ENCODE measurements around the gene MDGA2.
"Not testable (repeated sequence)": the region's sequence is repeated elsewhere in the genome, so short reads cannot be mapped to it uniquely, and the experiment has no call there.

The MDGA2 gene

DNA sequence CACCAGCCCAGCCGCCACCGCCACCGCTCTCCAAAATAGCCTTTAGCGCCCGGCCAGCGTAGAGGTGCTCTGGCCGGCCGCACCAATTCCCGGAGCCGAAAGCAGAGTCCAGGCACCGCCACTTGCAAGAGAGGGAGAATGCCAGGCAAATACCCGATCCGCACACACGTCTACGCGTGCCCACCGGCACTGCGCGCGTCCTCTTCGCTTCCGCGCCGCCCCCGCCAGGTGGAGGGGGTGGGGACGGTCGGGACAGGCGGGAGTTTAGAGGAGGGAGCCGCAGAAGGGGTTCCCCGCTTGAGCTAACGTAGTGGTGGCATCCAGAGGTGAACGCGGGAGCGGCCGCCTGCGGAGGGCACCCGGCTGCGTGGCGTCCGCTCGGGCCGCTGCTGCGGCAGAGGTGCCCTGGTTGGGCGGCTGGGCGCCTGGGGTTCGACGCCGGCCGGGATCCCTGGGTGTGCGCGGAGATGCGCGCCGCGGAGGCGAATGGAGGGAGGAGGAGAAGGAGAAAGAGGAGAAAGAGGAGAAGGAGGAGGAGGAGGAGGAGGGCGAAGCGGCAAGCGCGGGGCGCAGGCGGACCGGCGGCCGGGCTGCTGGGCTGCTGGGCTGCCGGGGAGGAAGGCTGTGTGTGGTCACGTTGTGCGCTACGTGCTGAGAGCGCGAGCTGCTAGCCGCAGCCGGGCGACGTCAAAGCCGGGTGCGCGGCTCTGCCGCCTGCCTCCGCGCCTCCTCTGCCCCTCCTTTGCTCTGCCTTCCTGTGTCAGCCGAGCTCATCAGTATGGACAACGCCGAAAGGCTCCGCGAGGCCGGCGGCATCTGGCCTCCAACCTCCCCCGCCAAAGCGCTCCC is at the start of gene MDGA2:
Gene MDGA2 (minus strand): TSS at position 140 of the 849 bp plus-strand sequence.
- no peak for DNase-seq

DNA sequence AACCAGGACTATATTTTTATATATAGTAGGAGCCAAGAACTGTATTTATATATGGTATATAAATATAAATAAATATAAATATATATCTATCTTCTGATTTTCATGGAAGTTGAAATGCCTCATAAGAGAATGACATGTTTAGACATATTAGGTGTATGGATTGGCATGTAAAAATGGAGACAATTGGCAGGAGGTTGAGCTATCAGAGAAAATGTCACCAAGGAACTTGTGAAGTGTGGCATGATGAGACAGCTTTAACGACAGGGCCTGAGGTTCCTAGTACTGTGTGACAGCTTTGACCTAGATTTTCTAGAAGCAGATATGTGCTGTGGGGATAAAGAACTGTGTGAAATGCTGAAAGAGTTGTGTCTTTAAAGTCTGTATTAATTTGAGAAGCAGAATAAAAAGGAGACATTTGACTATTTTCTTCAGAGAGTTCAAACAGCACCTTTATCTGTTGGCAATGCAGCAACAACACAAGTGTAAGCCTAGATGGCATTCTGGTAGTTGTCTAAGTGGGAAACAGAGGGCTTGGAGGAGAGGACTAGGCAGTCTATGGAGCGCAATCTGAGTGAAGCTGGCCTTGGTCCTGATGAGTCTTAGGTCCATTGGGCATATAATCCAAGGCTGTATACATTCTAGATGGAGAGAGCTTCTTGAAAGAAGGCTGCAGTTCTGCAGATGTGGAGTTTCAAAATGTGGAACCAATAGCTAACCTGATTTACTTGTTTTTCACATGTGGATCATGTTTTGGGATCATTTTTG is 47.7 kb upstream of the MDGA2 start:
- no peak for DNase-seq

DNA sequence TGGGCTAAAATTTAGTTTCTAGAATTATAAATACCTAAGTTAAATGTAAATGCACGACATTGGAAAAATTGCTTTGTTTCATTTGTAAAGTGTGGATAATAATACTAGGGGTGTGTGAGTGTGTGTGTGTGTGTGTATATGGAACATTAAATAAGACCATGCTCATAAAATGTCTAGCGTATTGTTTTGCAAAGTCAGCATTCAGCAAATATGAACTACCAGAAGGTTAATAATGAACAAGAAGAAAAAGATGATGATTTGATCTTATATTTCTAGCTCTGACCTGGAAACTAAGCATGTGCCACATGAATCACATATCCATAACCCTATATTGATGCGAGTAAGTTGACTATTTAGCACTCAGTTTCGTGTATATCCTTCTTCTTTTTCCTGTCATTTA is 44.9 kb upstream of the MDGA2 start:
- DNase-seq, result no peak

DNA sequence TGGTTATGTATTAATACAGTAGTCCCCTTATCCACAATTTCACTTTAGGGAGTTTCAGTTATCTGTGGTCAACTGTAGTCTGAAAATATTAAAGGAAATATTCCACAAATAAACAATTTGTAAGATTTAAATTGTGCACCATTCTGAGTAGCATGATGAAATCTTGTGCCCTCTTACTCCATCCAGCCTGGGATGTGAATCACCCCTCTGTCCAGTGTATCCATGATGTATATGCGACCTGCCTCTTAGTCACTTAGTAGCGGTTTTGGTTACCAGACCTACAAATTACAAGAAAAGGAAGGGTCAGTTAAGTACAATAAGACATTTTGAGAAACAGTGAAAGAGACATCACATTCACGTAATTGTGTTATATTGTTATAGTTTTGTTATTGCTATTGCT is 39.9 kb upstream of the MDGA2 start:
- no peak for DNase-seq

DNA sequence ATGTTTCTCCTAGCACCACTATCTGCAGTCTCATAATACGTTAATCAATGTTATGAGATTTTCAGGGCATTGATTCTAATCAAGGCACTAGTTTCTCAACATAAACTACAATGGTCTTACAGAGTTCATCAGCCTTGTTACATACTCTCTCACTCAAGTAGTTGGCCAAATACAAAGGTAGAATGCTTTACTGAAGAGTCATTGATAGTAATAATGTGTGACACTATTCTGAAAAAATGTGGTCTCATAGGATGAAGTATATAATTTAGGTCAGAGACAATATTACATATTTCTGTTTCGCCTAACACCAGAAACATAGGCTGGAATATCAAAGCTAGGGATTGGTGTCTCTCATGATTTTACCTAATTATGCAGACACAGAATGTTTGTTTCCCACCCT is 35.2 kb upstream of the MDGA2 start:
- no peak for DNase-seq

DNA sequence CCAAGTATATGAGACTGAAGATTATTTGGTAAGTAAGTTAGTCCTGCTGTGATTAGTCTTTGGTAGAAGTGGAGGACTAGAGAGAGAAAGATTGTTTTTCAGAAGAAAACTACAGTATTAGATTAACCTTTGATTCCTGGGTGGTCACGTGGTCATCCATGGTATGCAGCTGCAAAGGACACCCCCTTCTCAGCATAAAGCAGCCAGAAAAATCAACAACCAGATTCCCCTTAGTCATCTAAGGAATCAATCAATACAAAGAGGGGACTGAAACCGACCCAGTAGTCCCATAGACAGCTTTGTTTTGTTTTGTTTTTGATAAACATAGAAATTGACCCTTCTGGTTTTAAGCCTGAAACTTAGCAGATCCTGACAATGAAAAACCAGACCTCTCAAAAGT is 30.3 kb upstream of the MDGA2 start:
- no peak for DNase-seq

DNA sequence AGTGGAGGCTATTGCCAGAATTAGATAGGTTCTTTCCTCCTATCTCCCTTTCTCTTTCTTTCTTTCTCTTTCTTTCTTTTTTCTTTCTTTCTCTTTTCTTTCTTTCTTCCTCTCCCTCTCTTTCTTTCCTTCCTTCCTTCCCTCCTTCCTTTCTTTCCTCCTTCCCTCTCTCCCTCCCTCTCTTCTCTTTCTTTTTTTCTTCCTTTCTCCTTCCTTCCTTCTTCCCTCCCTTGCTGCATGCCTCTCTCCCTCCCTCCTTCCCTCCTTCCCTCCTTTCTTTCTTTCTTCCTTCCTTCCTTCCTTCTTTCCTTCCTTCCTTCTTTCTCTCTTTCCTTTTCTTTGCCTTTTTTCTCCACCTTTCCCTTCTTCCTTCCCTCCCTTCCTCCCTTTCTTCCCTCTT is 16.4 kb upstream of the MDGA2 start:
- no peak for DNase-seq

DNA sequence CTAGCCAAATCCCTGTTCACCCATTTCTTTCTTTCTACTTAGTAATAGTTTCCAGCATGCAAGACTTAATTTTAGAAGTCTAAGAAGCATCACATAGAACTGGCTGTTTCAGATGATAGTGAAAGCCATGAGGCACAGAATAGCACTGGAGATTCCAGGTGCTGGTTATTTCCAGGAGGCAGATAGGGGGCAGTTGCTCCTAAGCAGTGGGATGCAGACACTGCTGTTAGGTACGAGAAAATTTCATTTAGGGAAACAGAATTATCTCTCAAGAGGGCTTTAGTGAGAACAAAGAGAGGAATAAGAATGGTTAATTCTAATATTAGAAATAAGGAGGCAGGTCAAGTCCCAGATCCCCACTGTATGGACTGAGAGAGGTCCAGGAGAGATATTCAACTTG is 3.6 kb upstream of the MDGA2 start:
- DNase-seq, result no peak

DNA sequence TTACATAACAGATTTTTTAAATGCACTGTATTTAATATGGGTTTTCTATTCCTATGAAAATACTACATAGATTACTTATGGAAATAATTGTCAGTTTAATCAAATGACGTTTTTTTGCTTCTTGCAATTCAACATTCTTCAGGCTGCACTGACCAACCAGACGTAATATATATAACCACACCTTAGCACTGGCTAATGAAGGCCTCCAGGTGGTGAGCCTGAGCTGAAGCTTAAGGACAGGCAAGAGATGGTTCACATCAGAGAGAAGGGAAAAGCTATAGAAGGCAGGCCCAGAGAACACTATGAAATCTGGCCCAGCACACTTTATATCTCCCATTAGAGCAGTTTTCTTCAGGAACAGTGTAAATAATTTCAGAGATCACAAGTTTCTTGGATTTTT is 2.8 kb upstream of the MDGA2 start:
- DNase-seq, result no peak

DNA sequence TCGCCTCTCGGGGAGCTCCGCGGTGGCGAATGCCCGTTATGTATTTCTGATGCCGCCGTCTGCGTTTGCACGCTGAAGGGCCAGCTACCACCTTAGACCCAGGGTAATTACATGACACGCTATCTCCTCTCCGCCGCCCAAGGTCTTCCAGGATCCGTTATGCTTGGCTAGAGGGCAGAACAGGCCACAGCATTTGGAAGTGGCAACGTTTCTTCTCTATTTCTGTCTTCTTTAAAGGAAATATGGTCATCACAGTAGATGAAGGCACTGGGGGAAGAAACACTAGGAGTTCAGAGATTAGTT is 861 bp upstream of the MDGA2 start:
- DNase-seq, result no peak

DNA sequence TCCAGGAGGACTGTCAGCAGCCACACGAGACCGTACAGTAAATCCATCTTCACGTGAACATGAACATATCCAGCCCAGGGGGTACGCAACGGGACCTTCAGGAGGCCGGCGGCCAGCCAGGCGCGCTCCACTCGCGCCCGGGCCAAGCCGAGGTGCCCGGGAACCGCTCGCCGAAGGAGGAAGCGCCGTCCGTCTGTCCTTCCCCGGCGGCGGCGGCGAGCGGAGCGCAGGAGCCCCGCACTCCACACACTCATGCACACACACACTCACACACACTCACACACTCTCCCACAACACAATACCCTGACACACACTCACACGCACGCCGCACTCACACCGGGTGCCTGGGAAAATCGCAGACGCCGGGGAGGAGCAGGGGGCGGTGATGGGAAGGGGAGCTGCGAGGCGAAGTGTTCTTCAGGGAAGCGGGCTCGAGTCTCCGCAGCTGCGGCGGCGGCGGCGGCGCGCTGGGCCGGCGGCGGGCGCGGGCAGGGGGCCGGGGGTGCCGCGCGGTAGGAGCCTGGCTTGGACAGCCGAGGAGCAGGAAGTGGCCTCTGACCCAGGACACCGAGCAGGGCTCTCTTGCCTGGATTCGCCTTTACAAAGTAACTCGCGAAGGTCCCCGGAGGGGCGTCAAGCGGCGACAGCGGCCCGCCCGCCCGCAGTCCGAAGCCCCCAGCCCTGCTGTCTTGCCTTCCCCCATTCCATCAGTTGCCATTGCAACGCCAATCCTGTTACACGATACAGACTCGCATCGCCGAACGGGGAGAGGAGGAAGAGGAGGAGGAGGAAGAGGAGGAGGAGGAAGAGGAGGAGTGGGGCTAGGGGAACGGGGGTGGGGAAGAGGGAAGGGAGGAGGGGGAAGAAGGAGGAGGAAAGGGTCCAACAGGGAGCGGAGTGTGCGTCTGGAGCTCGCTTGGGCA is 601 bp downstream of the MDGA2 start:
- DNase-seq, result no peak

DNA sequence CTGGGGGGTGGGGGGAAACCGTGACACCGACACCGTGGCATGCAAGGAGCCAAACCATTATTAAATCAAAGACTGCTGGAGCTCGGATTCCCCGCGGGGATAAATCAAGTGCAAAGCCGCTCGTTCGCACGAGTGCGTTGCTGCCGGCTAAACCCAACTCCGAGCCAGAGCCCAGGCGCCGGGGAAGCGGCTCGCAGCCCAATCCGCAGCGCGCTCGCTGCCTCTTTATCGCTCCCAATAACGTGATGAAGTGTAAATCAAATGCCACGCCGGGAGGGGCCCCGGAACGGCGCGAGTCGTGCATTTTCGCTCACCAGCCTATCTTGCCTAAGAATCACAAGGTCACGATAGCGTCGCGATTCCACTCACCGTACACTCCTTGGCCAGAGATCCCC is 1.3 kb downstream of the MDGA2 start:
- no peak for DNase-seq

DNA sequence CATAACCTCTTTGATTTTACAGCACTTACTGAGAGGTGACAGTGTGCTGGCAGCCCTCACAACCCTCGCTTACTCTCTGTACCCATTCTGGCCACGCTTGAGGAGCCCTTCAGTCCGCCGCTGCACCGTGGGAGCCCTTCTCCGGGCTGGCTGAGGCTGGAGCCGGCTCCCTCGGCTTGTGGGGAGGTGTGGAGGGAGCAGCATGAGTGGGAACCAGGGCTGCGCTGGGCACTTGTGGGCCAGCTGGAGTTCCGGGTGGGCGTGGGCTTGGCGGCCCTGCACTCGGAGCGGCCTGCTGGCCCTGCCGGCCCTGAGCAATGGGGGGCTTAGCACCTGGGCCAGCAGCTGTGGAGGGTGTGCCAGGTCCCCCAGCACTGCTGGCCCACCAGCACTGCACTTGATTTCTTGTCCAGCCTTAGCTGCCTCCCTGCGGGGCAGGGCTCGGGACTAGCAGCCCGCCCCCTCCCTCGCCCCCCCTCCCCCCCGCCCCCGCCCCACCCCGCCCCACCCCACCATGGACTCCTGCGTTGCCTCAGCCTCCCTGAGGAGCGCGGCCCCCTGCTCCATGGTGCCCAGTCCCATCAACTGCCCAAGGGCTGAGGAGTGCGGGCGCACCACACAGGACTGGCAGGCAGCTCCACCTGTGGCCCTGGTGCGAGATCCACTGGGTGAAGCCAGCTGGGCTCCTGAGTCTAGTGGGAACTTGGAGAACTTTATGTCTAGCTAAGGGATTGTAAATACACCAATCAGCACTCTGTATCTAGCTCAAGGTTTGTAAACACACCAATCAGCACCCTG is 9.9 kb downstream of the MDGA2 start:
- DNase-seq, result no peak

DNA sequence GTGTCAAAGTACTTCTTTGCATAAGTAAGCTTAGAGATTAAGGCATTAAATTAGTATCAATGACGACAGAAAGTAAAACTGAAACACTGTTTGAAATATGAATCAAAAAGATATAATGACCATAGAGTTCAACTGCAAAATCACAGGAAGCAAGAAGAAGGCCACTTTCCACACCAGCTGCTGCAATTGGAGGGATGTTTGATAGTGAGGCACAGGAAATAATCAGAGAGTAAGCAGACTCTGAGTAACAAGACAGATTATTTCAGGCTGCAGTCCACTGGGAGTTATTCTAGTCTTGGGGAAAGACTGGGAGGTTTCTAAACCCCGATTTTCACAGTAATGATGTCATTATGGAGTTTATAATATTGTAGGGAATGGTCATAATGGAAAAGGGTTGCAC is 12.9 kb downstream of the MDGA2 start:
- no peak for DNase-seq

DNA sequence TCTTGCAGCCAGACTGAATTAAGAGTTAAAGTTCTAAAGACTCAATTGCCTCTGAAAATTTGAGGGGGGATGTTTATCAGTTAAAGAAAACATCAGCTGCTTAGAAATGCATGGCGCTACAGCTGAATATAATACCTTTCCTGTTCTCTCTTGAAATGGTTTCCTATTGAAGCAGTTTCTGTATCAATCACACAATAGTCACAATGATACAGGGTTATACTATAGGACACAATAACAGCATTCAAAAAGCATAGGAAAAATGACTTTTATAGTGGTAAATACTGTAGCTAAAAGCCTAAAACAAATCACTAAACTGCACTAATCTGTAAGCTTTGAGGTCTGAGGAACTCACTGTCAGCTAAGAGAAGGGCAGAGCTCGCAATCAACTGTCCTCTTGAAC is 15.2 kb downstream of the MDGA2 start:
- no peak for DNase-seq

DNA sequence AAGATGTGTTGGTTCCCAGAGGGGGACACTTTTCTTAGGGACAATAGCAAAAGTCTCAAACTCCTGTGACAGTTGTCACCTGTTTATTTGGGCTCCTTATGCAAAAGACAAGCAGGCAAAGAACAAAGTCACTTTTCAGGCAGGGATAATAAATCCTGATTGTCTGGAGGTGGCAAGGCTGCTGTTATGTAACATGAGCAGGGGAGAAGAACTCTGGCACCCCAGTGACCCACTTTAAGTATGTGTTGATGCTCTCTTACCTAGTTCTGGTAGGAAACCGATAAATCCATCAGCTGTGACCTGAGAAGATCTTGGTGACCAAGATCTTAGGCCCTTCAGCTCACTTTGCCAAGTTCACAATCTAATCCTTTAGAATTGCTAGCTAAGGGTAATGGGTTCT is 17.4 kb downstream of the MDGA2 start:
- DNase-seq, result no peak

DNA sequence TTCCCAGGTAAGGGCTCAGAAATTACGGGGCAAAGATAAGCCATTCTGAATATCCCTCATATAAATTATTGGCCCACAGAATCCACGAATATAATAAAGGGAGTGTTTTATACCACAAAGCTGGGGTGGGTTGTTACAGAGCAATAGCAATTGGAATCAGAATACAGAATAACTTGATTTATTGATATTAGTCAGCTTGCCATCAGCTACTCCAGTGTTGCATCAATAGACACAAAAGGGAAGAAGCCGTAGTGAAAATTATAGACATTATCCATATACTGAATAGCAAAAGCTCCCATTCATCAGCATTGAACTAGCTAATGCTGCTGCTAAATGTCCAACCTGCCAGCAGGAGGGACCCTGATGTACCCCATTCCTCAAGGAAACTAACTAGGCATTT is 18.3 kb downstream of the MDGA2 start:
- DNase-seq, result no peak

DNA sequence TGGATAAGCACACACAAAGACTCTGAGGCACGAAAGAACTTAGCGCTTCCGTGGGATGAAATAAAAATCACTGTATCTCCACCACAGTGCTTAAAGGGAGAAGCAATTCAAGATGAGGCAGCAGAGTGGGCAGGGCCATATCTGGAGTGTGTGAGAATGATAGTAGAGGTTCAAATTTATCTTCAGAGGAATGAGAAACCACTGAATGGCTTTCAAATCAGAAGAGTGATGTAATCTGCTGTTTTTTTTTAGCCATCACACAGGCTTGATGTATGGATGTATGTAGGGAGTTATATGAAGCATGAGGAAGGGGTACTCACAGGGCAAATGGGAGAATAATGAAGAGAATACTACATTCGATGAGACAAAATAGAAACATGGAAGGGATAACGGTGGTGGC is 24.1 kb downstream of the MDGA2 start:
- DNase-seq, result no peak

DNA sequence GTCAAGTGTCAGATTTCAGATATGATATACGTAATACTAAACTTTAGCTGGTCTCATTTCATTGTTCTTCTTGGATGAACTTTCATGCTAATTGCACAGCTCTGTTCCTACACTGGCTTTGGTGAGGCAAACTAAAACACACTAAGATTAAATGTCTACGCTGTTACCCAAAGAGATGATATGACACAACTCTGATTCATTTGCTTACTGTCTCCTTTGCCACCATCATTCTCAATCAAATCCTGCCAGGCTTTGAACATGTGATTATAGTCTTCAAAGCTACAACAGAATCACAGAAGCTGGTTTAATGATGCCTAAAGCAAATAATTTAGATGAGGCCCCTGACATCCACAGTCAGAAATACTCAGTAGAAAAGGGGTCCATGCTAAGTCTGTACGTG is 37.7 kb downstream of the MDGA2 start:
- no peak for DNase-seq

DNA sequence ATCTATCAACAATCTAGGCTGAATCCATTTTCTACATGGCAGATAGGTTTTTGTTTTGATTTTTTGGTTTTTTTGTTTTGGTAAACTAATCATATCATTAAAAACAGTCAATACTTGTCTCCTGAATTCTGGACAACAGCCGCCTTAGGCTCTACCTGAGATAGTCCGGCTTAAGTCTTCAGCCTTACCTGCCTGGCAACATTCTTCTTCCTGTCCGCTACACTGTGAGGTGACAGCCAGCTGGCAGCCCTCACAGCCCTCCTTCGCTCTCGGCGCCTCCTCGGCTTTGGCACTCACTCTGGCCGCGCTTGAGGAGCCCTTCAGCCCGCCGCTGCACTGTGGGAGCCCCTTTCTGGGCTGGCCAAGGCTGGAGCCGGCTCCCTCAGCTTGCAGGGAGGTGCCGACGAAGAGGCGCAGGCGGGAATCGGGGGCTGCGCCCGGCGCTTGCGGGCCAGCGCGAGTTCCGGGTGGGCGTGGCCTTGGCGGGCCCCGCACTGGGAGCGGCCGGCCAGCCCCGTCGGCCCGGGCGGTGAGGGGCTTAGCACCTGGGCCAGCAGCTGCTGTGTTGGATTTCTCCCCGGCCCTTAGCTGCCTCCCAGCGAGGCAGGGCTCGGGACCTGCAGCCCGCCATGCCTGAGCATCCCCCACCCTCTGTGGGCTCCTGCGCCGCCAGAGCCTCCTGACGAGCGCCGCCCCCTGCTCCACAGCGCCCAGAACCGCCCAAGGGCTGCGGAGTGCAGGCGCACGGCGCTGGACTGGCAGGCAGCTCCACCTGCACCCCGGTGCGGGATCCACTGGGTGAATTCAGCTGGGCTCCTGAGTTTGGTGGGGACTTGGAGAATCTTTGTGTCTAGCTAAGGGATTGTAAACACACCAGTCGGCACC is 49.0 kb downstream of the MDGA2 start:
- DNase-seq, result no peak

DNA sequence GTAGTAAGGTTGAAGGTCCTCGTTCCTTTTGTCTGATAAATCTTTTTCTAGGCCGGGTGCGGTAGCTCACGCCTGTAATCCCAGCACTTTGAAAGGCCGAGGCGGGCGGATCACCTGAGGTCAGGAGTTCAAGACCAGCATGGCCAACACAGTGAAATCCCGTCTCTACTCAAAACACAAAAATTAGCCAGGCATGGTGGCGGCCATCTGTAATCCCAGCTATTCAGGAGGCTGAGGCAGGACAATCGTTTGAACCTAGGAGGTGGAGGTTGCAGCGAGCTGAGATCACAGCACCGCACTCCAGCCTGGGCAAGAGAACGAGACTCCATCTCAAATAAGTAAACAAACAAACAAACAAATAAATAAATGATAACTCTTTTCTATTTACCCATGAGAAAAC is 51.3 kb downstream of the MDGA2 start:
- not testable (repeated sequence) for DNase-seq

DNA sequence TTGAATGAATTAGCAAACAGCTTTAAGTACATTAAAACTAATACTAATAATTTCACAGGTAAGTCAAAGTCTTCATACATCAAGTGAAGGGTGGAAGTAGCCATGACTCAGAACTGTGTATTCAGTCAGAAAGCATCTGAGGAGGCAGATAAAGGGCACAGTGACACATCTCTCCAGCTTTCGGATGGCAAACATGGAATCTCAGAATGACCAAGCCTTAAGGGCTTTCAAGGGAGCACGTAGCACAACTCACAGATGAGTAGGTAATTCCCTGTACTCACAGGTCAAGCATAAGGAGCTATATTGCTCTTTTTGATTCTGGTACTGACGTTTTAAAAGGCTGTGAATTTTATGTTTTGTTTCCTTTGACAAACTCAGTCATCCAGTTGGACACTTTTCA is 56.0 kb downstream of the MDGA2 start:
- no peak for DNase-seq
